Testis (tissue), 3 donors: ENCODE results near the gene SART3. TPM values are rescaled to one million over a fixed set of nuclear protein-coding genes. Genes with fewer than 3 reads are reported as not detected.

Source experiments
- DNase-seq: peaks from one replicate; pipeline ENCODE4 v3.0.0-alpha.2; 2019
- H3K27ac ChIP-seq, 2 donors: fragments of 200-600 bp; sonication (generic); one replicate each; pipeline ENCODE4 v1.5.1; 2019
- H3K27me3 ChIP-seq: fragments of 200-600 bp; sonication (generic); one replicate; pipeline ENCODE4 v1.5.1; 2019
- H3K36me3 ChIP-seq: fragments of 200-600 bp; sonication (generic); one replicate; pipeline ENCODE4 v1.5.1; 2017; ENCODE audit warnings: low read depth; ENCODE audit errors: missing control alignments
- H3K4me1 ChIP-seq: fragments of 200-600 bp; sonication (generic); one replicate; pipeline ENCODE4 v1.5.1; 2019
- H3K4me3 ChIP-seq, 2 donors: fragments of 200-600 bp; sonication (generic); one replicate each; pipeline ENCODE4 v1.5.1; 2017 to 2019
- H3K9me3 ChIP-seq: fragments of 200-600 bp; sonication (generic); one replicate; pipeline ENCODE4 v1.5.1; 2017
- POLR2A ChIP-seq: fragments of 450-650 bp; IDR thresholded peaks from one replicate; pipeline ENCODE4 v1.6.1; 2017; ENCODE audit warnings: antibody characterized with exemption, mild to moderate bottlenecking, moderate library complexity
- WGBS, 2 donors: methylation state at CpG; one replicate each; pipeline ENCODE4 v1.1.5; 2018; 5-methylcytosine and 5-hydroxymethylcytosine counted together
- intact Hi-C: fragments of 100-400 bp; cut with DNase I; formaldehyde crosslinking; loops from one replicate; pipeline ENCODE4 v1.15.1; 2023; ENCODE audit warnings: low total_unique reads
- polyA plus RNA-seq: library from polyadenylated mRNA; stranded (reverse); fragments of 350-450 nt; fragmentation: Illumina TruSeq; extraction: RNeasy Lipid Tissue Mini Kit (QIAGEN cat#74804); gene quantifications from one replicate; pipeline ENCODE4 v1.2.3, GENCODE V29; 2014; ENCODE audit warnings: low read depth, low replicate concordance; ENCODE audit not compliant: insufficient read depth
- total RNA-seq, 2 donors: library from RNA; depleted of rRNA; stranded (reverse); fragments of >200 nt; gene quantifications; one replicate each; pipeline ENCODE4 v1.2.3, GENCODE V29; 2016
- TF ChIP-seq, protein P1 (sequence below), 3 experiments: fragments of 450-650 bp in 2 of 3; fragments of 200-600 bp in 1 of 3; sonication (generic) in 1 of 3; IDR thresholded peaks; one replicate each; pipeline ENCODE4 v1.5.1; 2016 to 2019; ENCODE audit warnings: antibody characterized with exemption in 3 of 3, mild to moderate bottlenecking in 2 of 3, moderate library complexity in 1 of 3

SART3 gene
- total and polyA plus RNA-seq, 3 donors from 2014 or later: 48.6 to 116 (median 115) TPM

DNA sequence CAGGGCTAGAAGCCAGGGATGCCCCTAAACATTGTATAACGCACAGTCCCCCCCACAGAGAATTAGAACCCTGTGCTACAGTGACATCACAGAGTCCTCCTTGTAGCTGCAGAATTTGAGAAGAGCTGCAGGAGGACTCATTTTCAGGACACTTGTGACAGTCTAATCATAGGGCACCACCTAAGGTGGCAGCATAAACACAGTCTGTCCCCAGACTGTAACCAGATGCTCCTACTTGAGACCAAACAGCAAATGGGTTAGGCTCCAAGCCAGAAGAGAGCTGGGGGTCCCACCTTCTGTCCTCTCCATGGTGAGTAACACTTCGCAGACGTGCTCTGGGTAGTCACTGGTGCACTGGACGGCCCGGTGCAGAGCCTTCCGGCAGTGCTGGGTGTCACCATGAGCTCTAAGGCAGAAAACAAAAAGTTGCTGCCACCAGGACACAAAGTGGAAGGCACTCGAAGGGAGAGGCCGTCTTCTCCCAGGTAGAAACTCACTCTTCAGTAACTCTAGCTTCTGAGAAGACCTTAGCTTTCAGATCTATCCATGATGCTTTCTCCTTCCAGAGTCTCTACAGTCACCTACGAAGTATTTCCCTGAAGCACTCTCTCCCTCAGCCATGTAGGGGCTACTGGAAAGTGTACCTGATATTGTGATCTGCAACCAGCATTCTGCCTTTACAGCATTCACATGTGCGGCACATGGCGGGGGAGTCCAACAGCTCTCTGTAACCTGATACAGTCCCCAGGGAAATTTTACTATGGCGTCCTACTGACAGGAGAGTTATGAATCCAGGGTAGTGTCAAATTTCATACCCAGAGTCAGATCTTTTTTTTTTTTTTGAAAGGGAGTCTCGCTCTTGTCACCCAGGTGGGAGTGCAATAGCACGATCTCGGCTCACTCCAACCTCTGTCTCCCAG, 28.8 kb downstream of the SART3 start:
- intact Hi-C loops: no loop called here
- Histone ChIP-seq H3K36me3 (no peaks in the 10 kb centered on the region), H3K4me1 (no peaks in the 10 kb centered on the region), H3K27ac (no peak overlapping the region), H3K9me3 (no peaks in the 10 kb centered on the region), H3K27me3 (no peaks in the 10 kb centered on the region), H3K4me3 (no peak overlapping the region)
- WGBS, 2 donors: 85 to 87% methylated on average over 14 to 15 of the region's 15 CpGs
- DNase-seq: no peak
- TF ChIP-seq POLR2A: no peak
- TF ChIP-seq, protein P1, sequence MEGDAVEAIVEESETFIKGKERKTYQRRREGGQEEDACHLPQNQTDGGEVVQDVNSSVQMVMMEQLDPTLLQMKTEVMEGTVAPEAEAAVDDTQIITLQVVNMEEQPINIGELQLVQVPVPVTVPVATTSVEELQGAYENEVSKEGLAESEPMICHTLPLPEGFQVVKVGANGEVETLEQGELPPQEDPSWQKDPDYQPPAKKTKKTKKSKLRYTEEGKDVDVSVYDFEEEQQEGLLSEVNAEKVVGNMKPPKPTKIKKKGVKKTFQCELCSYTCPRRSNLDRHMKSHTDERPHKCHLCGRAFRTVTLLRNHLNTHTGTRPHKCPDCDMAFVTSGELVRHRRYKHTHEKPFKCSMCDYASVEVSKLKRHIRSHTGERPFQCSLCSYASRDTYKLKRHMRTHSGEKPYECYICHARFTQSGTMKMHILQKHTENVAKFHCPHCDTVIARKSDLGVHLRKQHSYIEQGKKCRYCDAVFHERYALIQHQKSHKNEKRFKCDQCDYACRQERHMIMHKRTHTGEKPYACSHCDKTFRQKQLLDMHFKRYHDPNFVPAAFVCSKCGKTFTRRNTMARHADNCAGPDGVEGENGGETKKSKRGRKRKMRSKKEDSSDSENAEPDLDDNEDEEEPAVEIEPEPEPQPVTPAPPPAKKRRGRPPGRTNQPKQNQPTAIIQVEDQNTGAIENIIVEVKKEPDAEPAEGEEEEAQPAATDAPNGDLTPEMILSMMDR (IDR thresholded peaks at IDR 0.05): no peak

- no peaks in the 10 kb centered on the region for H3K27me3 ChIP-seq
- intact Hi-C loops: no loop called here
- WGBS, 2 donors: 92 to 96% methylated on average over 9 of the region's 9 CpGs
- no peaks in the 10 kb centered on the region for H3K4me1 ChIP-seq
- H3K27ac ChIP-seq: no peak overlapping the region
- H3K4me3 ChIP-seq: no peak overlapping the region
- no peak for TF ChIP-seq POLR2A
- TF ChIP-seq, protein P1 (IDR thresholded peaks at IDR 0.05): no peak
- no peak for DNase-seq
- no peaks in the 10 kb centered on the region for H3K9me3 ChIP-seq
- H3K36me3 ChIP-seq: no peaks in the 10 kb centered on the region
Observed at GRCh38 chr12:108530161-108530560, 30.8 kb downstream of the SART3 start.

DNA sequence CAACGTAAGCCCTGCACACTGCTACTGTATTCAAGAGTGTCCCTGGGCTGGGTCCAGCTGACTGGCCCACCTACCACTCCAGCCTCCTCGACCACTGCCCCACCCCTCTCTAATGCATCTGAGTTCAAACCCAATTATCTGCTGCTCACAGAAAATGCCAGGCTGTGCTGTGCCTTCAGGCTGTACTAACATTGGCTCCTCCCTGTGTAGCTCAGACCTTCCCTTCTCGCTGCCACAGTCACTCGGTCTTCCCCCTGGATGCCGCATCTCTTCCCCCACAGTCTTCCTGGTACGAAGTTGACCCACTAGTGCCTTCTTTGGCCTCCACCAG, 33.8 kb downstream of the SART3 start:
- no peak for DNase-seq
- H3K4me1 ChIP-seq: no peaks in the 10 kb centered on the region
- no peaks in the 10 kb centered on the region for H3K27me3 ChIP-seq
- H3K4me3 ChIP-seq: no peak overlapping the region
- TF ChIP-seq, protein P1 (IDR thresholded peaks at IDR 0.05): no peak
- TF ChIP-seq POLR2A: no peak
- 89 to 91% methylated on average over 6 of the region's 6 CpGs for WGBS, 2 donors
- intact Hi-C loops: no loop called here
- no peak overlapping the region for H3K27ac ChIP-seq
- H3K36me3 ChIP-seq: no peaks in the 10 kb centered on the region
- no peaks in the 10 kb centered on the region for H3K9me3 ChIP-seq

DNA sequence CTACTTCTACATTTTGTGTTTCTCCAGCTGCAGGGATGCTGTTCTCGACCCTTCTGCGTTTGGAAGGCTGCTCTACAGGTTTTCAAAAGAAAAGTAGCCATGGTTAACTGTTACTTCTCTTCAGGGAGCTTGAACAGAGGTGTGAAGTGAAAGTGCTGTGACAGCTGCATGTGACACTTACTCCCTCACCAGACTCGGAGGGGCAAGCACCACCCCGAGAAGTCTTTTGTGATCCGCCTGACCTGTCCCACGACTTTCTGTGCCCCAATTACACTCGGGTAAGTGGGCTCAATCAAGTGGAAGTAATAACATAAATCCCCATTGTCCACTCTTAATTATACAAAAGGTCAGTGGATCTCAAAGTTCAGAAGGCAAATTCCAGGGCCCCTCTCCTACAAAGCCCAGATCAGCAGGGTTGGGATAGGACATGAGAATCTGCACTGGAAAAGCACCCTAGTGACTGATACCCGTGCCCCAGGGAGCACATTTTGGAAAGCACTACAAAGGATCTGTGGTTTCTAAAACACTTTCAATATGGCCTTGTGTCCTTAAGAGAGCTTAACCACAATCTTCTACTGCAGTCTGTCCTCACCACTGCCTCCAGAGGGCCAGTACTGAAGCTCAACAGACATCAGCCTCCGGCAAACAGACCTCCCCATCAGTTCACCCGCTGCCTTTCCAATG, 34.3 kb downstream of the SART3 start:
- TF ChIP-seq, protein P1 (IDR thresholded peaks at IDR 0.05): no peak
- no peak for TF ChIP-seq POLR2A
- H3K27me3 ChIP-seq: no peaks in the 10 kb centered on the region
- H3K9me3 ChIP-seq: no peaks in the 10 kb centered on the region
- 80 to 81% methylated on average over 10 of the region's 10 CpGs for WGBS, 2 donors
- DNase-seq: no peak
- no peak overlapping the region for H3K27ac ChIP-seq
- no peak overlapping the region for H3K4me3 ChIP-seq
- no peaks in the 10 kb centered on the region for H3K36me3 ChIP-seq
- H3K4me1 ChIP-seq: no peaks in the 10 kb centered on the region
- intact Hi-C loops: no loop called here
